ENCODE measurements around the gene PER2. TPM values are rescaled to one million over a fixed set of nuclear protein-coding genes. Genes with fewer than 3 reads are reported as not detected.

PER2 gene
- total and polyA plus RNA-seq, 2 of the 4 experiments (the other 2 are of a cell fraction), result 1.7 to 3.2 TPM

- DNase-seq, result no peak
- Histone ChIP-seq H3K4ac (ENCODE audit: low read depth, low read length) (no peak overlapping the region), H3K36me3 (ENCODE audit: control insufficient read depth, insufficient read depth, low read length) (peaks cover 23% of the 10 kb centered on the region), H3K79me1 (ENCODE audit: low read depth in 1 of 2, low read length in 2 of 2) (peaks cover 24 to 36% of the 10 kb centered on the region in 2 experiments), H4K5ac (ENCODE audit: low read depth, low read length) (no peak overlapping the region), H4K91ac (ENCODE audit: insufficient read depth, low read depth, low read length) (no peak overlapping the region), H4K8ac (ENCODE audit: low read depth in 2 of 2, low read length in 2 of 2) (no peak overlapping the region), H3K4me1 (ENCODE audit: control insufficient read depth, insufficient read depth, low read length) (no peaks in the 10 kb centered on the region), H3K9ac (ENCODE audit: low read depth, low read length) (no peak overlapping the region), H4K20me1 (ENCODE audit: insufficient read depth, low read length) (peaks cover 5% of the 10 kb centered on the region), H3K18ac (ENCODE audit: low read depth, low read length) (no peak overlapping the region), H2BK120ac (ENCODE audit: low read depth, low read length) (no peak overlapping the region), H3K23ac (ENCODE audit: low read depth, low read length) (no peak overlapping the region), H3K9me1 (ENCODE audit: insufficient read depth, low read length) (peaks cover 8% of the 10 kb centered on the region; the same call in 1 of the 2 replicates), H2BK5ac (ENCODE audit: low read depth, low read length, poor library complexity, severe bottlenecking) (no peak overlapping the region), H3K14ac (replicated peaks; ENCODE audit: low read depth, low read length) (no peak overlapping the region), H3K9me3 (ENCODE audit: control insufficient read depth, insufficient read depth, low read length) (no peaks in the 10 kb centered on the region), H2AK5ac (ENCODE audit: low read depth, low read length) (no peak overlapping the region), H3K27ac (ENCODE audit: insufficient read depth, low read length) (no peak overlapping the region), H3K4me2 (ENCODE audit: low read depth, low read length) (no peak overlapping the region), H3K27me3 (ENCODE audit: control insufficient read depth, insufficient read depth, low read length) (no peaks in the 10 kb centered on the region), H3K4me3 (ENCODE audit: insufficient read depth, low read depth, low read length) (no peak overlapping the region), H2BK20ac (ENCODE audit: low read depth, low read length) (no peak overlapping the region), H2AFZ (replicated peaks; ENCODE audit: low read length, poor library complexity) (no peak overlapping the region), H2BK15ac (ENCODE audit: low read depth, low read length) (no peak overlapping the region), H2AK9ac (replicated peaks; ENCODE audit: low read depth, low read length, poor library complexity) (no peak overlapping the region), H3K56ac (ENCODE audit: extremely low read depth, insufficient read depth, low read length) (no peak overlapping the region)
- ChIA-PET POLR2A (ENCODE audit: unreplicated experiment) (no interaction called here), CTCF (no interaction called here)
- dilution Hi-C loops (cut with HindIII; ENCODE audit: low sequenced_read_pairs, unreplicated experiment), result no loop called here
- intact Hi-C loops (cut with micrococcal nuclease), result no loop called here
- BruUV-seq (replicated peaks), result no TSS peak
- 97% methylated on average over 5 of the region's 6 CpGs; no CpG with 5 or more reads in 1 of the 2 experiments for WGBS, 2 experiments (ENCODE audit: extremely low coverage in 2 of 2, insufficient read length in 1 of 2)
- TF ChIP-seq CHD1 (IDR thresholded peaks at IDR 0.05; ENCODE audit: low read depth, low read length), result no peak
- TF ChIP-seq RCOR1 (IDR thresholded peaks at IDR 0.05; ENCODE audit: insufficient replicate concordance, low read length), result no peak
- no peak for TF ChIP-seq POLR2A (IDR thresholded peaks at IDR 0.05; ENCODE audit: low read depth, low read length)
- no peak for TF ChIP-seq USF2 (IDR thresholded peaks at IDR 0.05; ENCODE audit: low read depth, low read length)
- no peak for TF ChIP-seq RFX5 (IDR thresholded peaks at IDR 0.05; ENCODE audit: low read depth, low read length)
- no peak for TF ChIP-seq MAZ (IDR thresholded peaks at IDR 0.05; ENCODE audit: borderline replicate concordance, low read depth, low read length)
- no peak for TF ChIP-seq MAFK (IDR thresholded peaks at IDR 0.05; ENCODE audit: low read depth, low read length)
- TF ChIP-seq CEBPB (IDR thresholded peaks at IDR 0.05; ENCODE audit: low read depth, low read length), result no peak
- TF ChIP-seq NFE2L2 (IDR thresholded peaks at IDR 0.05; ENCODE audit: low read depth, low read length), result no peak
- TF ChIP-seq SMC3 (IDR thresholded peaks at IDR 0.05; ENCODE audit: low read depth, low read length), result no peak
- no peak for TF ChIP-seq CTCF (conservative IDR thresholded peaks at IDR 0.05; ENCODE audit: low read depth, low read length)
- no peak for TF ChIP-seq FOS (IDR thresholded peaks at IDR 0.05; ENCODE audit: low read depth, low read length)
- TF ChIP-seq MXI1 (IDR thresholded peaks at IDR 0.05; ENCODE audit: borderline replicate concordance, low read depth, low read length), result no peak
- TF ChIP-seq RAD21 (IDR thresholded peaks at IDR 0.05; ENCODE audit: low read length), result no peak
- no peak for TF ChIP-seq BHLHE40 (IDR thresholded peaks at IDR 0.05; ENCODE audit: low read depth, low read length)
- TF ChIP-seq ELK1 (IDR thresholded peaks at IDR 0.05; ENCODE audit: borderline replicate concordance, low read depth, low read length), result no peak
- no peak for ATAC-seq (ENCODE audit: low read depth)
- in situ Hi-C loops (cut with MboI; ENCODE audit: low sequenced_read_pairs), result no loop called here
Observed at GRCh38 chr2:238334885-238335284, 46.5 kb upstream of the PER2 start.

All from IMR-90 (cell line).